H1 (cell line): ENCODE results near the gene RERE. TPM values are rescaled to one million over a fixed set of nuclear protein-coding genes. Genes with fewer than 3 reads are reported as not detected.
A peak's percentile ranks its signal among the peaks of the same experiment; 100 is the strongest.

Experiments used
- CTCF ChIA-PET: fragments of 300-600 bp; sonication (Branson Sonifier 250); formaldehyde crosslinking; loops from one replicate; lab custom pipeline; 2021; ENCODE audit not compliant: partially characterized antibody; lab: Charles Lee
- POLR2A ChIA-PET: fragments of 300-600 bp; sonication (Branson Sonifier 250); formaldehyde crosslinking; loops from one replicate; lab custom pipeline; 2021; ENCODE audit warnings: inconsistent platforms; ENCODE audit not compliant: partially characterized antibody; lab: Charles Lee
- DNase-seq, 2 experiments: peaks; one replicate each; pipeline versions ENCODE4 v3.0.0 to v3.0.0-alpha.2; 2010 to 2022; ENCODE audit warnings: low spot score in 2 of 2, low read depth in 1 of 2, mixed read lengths in 1 of 2
- FAIRE-seq: peaks from 2 replicates; lab custom pipeline; 2011; peaks lifted over from hg19 to GRCh38; lab: Jason Lieb, UNC
- H2AFZ ChIP-seq: 2 replicates; pipeline ENCODE4 v1.8.1; 2012; ENCODE audit warnings: low read length, inconsistent platforms
- H2AK5ac ChIP-seq: 2 replicates; pipeline ENCODE4 v1.6.1; 2013; ENCODE audit warnings: low read depth, low read length
- H2BK120ac ChIP-seq: replicated peaks from 2 replicates; pipeline ENCODE3; 2013; ENCODE audit warnings: low read depth, low read length, inconsistent platforms
- H2BK12ac ChIP-seq: 2 replicates; pipeline ENCODE4 v1.6.1; 2013; ENCODE audit warnings: low read depth, low read length
- H2BK15ac ChIP-seq: 2 replicates; pipeline ENCODE4 v1.6.1; 2013; ENCODE audit warnings: low read length
- H2BK20ac ChIP-seq: 2 replicates; pipeline ENCODE4 v1.6.1; 2013; ENCODE audit warnings: low read length
- H2BK5ac ChIP-seq: 2 replicates; pipeline ENCODE4 v1.6.1; 2013; ENCODE audit warnings: low read depth, low read length
- H3K14ac ChIP-seq: 2 replicates; pipeline ENCODE4 v1.6.1; 2013; ENCODE audit warnings: inconsistent platforms; ENCODE audit not compliant: insufficient read length
- H3K18ac ChIP-seq: 2 replicates; pipeline ENCODE4 v1.6.1; 2013; ENCODE audit warnings: low read length; ENCODE audit errors: extremely low read depth
- H3K23ac ChIP-seq: 2 replicates; pipeline ENCODE4 v1.6.1; 2013; ENCODE audit warnings: inconsistent platforms; ENCODE audit not compliant: insufficient read length
- H3K23me2 ChIP-seq: 2 replicates; pipeline ENCODE4 v1.6.1; 2013; ENCODE audit warnings: low read depth, low read length
- H3K27ac ChIP-seq: 2 replicates; pipeline ENCODE4 v1.6.1; 2011; ENCODE audit warnings: low read depth, low read length, inconsistent platforms
- H3K27me3 ChIP-seq, 4 experiments: replicated peaks in 1 of 4; 1 replicate in 1 of 4; 2 replicates in 3 of 4; pipeline versions ENCODE4 v1.6.1 to v1.8.1; 2011 to 2013; ENCODE audit warnings: low read length in 3 of 4, mild to moderate bottlenecking in 3 of 4, inconsistent platforms in 2 of 4, mixed read lengths in 2 of 4, moderate library complexity in 1 of 4; ENCODE audit not compliant: control insufficient read depth in 3 of 4, insufficient read depth in 3 of 4; ENCODE audit errors: extremely low read depth in 1 of 4
- H3K36me3 ChIP-seq, 4 experiments: 2 replicates each; pipeline versions ENCODE4 v1.6.1 to v1.8.1; 2011 to 2013; ENCODE audit warnings: mild to moderate bottlenecking in 4 of 4, low read length in 3 of 4, moderate library complexity in 2 of 4, control low read depth in 1 of 4, inconsistent platforms in 1 of 4; ENCODE audit not compliant: insufficient read depth in 4 of 4, control insufficient read depth in 2 of 4
- H3K4ac ChIP-seq: replicated peaks from 2 replicates; pipeline ENCODE3; 2013; ENCODE audit warnings: low read length, low read depth, mixed read lengths, inconsistent platforms; ENCODE audit not compliant: insufficient read length
- H3K4me1 ChIP-seq, 4 experiments: replicated peaks in 1 of 4; 1 replicate in 1 of 4; 2 replicates in 3 of 4; pipeline versions ENCODE4 v1.6.1 to v1.8.1; 2011 to 2013; ENCODE audit warnings: low read length in 3 of 4, inconsistent platforms in 2 of 4, mixed read lengths in 1 of 4; ENCODE audit not compliant: insufficient read depth in 4 of 4, control insufficient read depth in 3 of 4
- H3K4me2 ChIP-seq, 2 experiments: 2 replicates each; pipeline versions ENCODE4 v1.6.1 to v1.8.1; 2011 to 2013; ENCODE audit warnings: low read depth in 2 of 2, low read length in 2 of 2, control low read depth in 1 of 2, inconsistent platforms in 1 of 2, mild to moderate bottlenecking in 1 of 2; ENCODE audit not compliant: insufficient read depth in 1 of 2
- H3K4me3 ChIP-seq, 4 experiments: fragments of 200-600, 300-600 bp in 1 of 4; sonication (generic), shearing (Covaris generic), sonication (Bioruptor Twin) in 1 of 4; 2 replicates each; pipeline versions ENCODE4 v1.5.1 to v1.8.1; 2011 to 2016; ENCODE audit warnings: low read length in 4 of 4, low read depth in 3 of 4, control low read depth in 2 of 4, inconsistent platforms in 2 of 4, mild to moderate bottlenecking in 2 of 4, mixed read lengths in 1 of 4, moderate library complexity in 1 of 4; ENCODE audit not compliant: insufficient read depth in 2 of 4; ENCODE audit errors: extremely low read depth in 1 of 4
- H3K56ac ChIP-seq: replicated peaks from 2 replicates; pipeline ENCODE3; 2013; ENCODE audit warnings: low read depth, mild to moderate bottlenecking, mixed read lengths, low read length, inconsistent platforms; ENCODE audit not compliant: insufficient read length
- H3K79me1 ChIP-seq: 2 replicates; pipeline ENCODE4 v1.6.1; 2013; ENCODE audit warnings: low read depth, low read length, control low read depth
- H3K79me2 ChIP-seq, 2 experiments: 2 replicates each; pipeline versions ENCODE4 v1.6.1 to v1.8.1; 2012 to 2013; ENCODE audit warnings: low read length in 2 of 2, mild to moderate bottlenecking in 2 of 2, inconsistent platforms in 1 of 2; ENCODE audit not compliant: insufficient read depth in 2 of 2, control insufficient read depth in 1 of 2
- H3K9ac ChIP-seq, 4 experiments: replicated peaks in 1 of 4; 1 replicate in 1 of 4; 2 replicates in 3 of 4; pipeline versions ENCODE4 v1.6.1 to v1.8.1; 2011 to 2013; ENCODE audit warnings: low read depth in 3 of 4, low read length in 3 of 4, control low read depth in 2 of 4, mild to moderate bottlenecking in 2 of 4, moderate library complexity in 2 of 4, inconsistent platforms in 1 of 4; ENCODE audit errors: extremely low read depth in 1 of 4
- H3K9me3 ChIP-seq, 2 experiments: 2 replicates each; pipeline versions ENCODE4 v1.6.1 to v1.8.1; 2012 to 2013; ENCODE audit warnings: mild to moderate bottlenecking in 2 of 2, moderate library complexity in 2 of 2, control low read depth in 1 of 2, inconsistent platforms in 1 of 2, low read depth in 1 of 2, low read length in 1 of 2, mixed read lengths in 1 of 2; ENCODE audit not compliant: insufficient read depth in 2 of 2
- H4K20me1 ChIP-seq, 2 experiments: replicated peaks in 1 of 2; 2 replicates each; pipeline versions ENCODE3 to v1.8.1; 2011 to 2013; ENCODE audit warnings: inconsistent platforms in 2 of 2, low read length in 2 of 2, mild to moderate bottlenecking in 1 of 2; ENCODE audit not compliant: insufficient read depth in 2 of 2, control insufficient read depth in 1 of 2
- H4K5ac ChIP-seq: 2 replicates; pipeline ENCODE4 v1.6.1; 2013; ENCODE audit warnings: low read length, low read depth, mixed read lengths, inconsistent platforms; ENCODE audit not compliant: insufficient read length
- H4K8ac ChIP-seq: 2 replicates; pipeline ENCODE4 v1.8.0; 2013; ENCODE audit warnings: mild to moderate bottlenecking, moderate library complexity, low read length, inconsistent platforms; ENCODE audit not compliant: insufficient read depth; ENCODE audit errors: extremely low read depth
- H4K91ac ChIP-seq: replicated peaks from 2 replicates; pipeline ENCODE3; 2013; ENCODE audit warnings: low read length, mixed read lengths, inconsistent platforms; ENCODE audit not compliant: insufficient read length
- RNF2 ChIP-seq: fragments of 200-900, 300-1000 bp; sonication (generic); IDR thresholded peaks from 2 replicates; pipeline ENCODE4 v1.7.1; 2016; ENCODE audit warnings: borderline replicate concordance, low read depth, mild to moderate bottlenecking, antibody characterized with exemption, low read length; ENCODE audit not compliant: poor library complexity, severe bottlenecking; ENCODE audit errors: missing control alignments
- WGBS, 2 experiments: shearing (Covaris generic) in 1 of 2; methylation state at CpG; one replicate each; pipeline versions ENCODE4 v1.1.6 to v1.1.7; 2013 to 2015; ENCODE audit warnings: low lambda C conversion rate in 2 of 2, mixed read lengths in 2 of 2, inconsistent platforms in 1 of 2, low coverage in 1 of 2, missing lambda C conversion rate in 1 of 2; ENCODE audit not compliant: insufficient replicate concordance in 2 of 2, insufficient coverage in 1 of 2, insufficient read length in 1 of 2; ENCODE audit errors: extremely low coverage in 1 of 2, missing lambda C conversion rate in 1 of 2; 5-methylcytosine and 5-hydroxymethylcytosine counted together
- polyA plus RNA-seq, 7 experiments: library from polyadenylated mRNA; depleted of rRNA in 3 of 7; stranded (reverse) in 5 of 7; unstranded in 2 of 7; fragments of >200 nt in 5 of 7; fragments of 200-250 nt in 2 of 7; gene quantifications; 1 replicate in 5 of 7; 2 replicates in 1 of 7; 4 replicates in 1 of 7; pipeline versions ENCODE4 v1.2.1 to v1.2.3, GENCODE V29; 2011 to 2013; ENCODE audit warnings: missing spikeins in 2 of 7, mixed read lengths in 2 of 7
- total RNA-seq: library from RNA; stranded (reverse); fragmentation: NEBNext Ultra II Directional; extraction: Animal tissue kit (Norgen Biotek cat#: 25700); gene quantifications from 2 replicates; pipeline ENCODE4 v1.2.1, GENCODE V29; 2021

The RERE gene
- total and polyA plus RNA-seq, 2 of the 8 experiments (the other 6 are each of a cell fraction or from before 2014, with no cell fraction given), result 15.3 to 142 TPM

DNA sequence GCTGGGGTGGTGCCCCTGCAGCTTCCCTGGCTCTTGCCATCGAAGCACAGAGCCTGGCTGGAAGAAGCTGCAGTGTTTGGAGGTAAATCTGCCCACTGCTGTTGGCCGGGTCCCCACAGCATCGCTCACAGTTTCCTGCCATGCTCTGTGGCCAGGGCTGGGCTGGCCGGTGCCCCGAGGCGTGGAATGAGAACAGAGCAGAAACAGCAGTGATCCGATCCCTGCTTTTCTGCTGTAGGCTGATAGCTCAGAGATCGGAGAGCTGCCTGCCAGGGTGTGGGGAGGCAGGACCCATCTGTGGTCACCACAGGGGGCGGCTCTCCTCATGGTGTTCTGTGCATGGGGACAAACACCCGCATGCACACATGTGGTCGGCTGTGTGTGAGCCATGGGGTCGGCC is 488.0 kb downstream of the RERE start:
- H4K91ac ChIP-seq, result no peak overlapping the region
- POLR2A ChIA-PET, result interaction anchor here (1.0 kb wide), 1 partner anchor 16 kb away, joined by 3 read pairs; no protein-coding TSS in a partner anchor
- H3K14ac ChIP-seq, result no peak overlapping the region
- no peak for TF ChIP-seq RNF2
- TF ChIP-seq, all 59 proteins: peak for 0
- 90% methylated on average over 12 of the region's 12 CpGs; no CpG with 5 or more reads in 1 of the 2 experiments for WGBS, 2 experiments
- no peak for FAIRE-seq
- no peak overlapping the region for H3K23ac ChIP-seq
- 0 out of 2 replicates have a peak overlapping the region, but pooled peaks have one; percentile 9 for H2BK12ac ChIP-seq
- no peak overlapping the region for H3K4me2 ChIP-seq
- no peaks in the 10 kb centered on the region for H3K79me1 ChIP-seq
- H3K79me2 ChIP-seq, result no peaks in the 10 kb centered on the region
- no peaks in the 10 kb centered on the region for H3K36me3 ChIP-seq
- H3K9me3 ChIP-seq, result no peaks in the 10 kb centered on the region
- no peak overlapping the region for H2BK120ac ChIP-seq
- H3K27me3 ChIP-seq, result no peaks in the 10 kb centered on the region
- CTCF ChIA-PET, result interaction anchor here (1.0 to 4.1 kb wide), 7 partner anchors 13 to 354 kb away, joined by 3 to 30 read pairs (median 6); partner anchors contain the start of gene SLC45A1
- H4K5ac ChIP-seq, result no peak overlapping the region
- no peak overlapping the region for H4K8ac ChIP-seq
- H3K27ac ChIP-seq, result no peak overlapping the region
- H3K4me1 ChIP-seq, result no peaks in the 10 kb centered on the region; a peak in 1 of 7 replicates
- no peak overlapping the region for H2AK5ac ChIP-seq
- H3K4me3 ChIP-seq, result no peak overlapping the region
- no peak overlapping the region; the same call in 1 of the 2 replicates for H2BK5ac ChIP-seq
- no peaks in the 10 kb centered on the region for H3K23me2 ChIP-seq
- no peak overlapping the region for H3K4ac ChIP-seq
- no peak overlapping the region for H2AFZ ChIP-seq
- no peak overlapping the region for H2BK15ac ChIP-seq
- H2BK20ac ChIP-seq, result no peak overlapping the region
- no peak overlapping the region for H3K18ac ChIP-seq
- H3K9ac ChIP-seq, result no peak overlapping the region
- no peaks in the 10 kb centered on the region for H4K20me1 ChIP-seq
- H3K56ac ChIP-seq, result no peak overlapping the region
- no peak for DNase-seq
